ENCODE measurements around the gene VAX1.
"Not testable (repeated sequence)": the region's sequence is repeated elsewhere in the genome, so short reads cannot be mapped to it uniquely, and the experiment has no call there.

The VAX1 gene, protein sequence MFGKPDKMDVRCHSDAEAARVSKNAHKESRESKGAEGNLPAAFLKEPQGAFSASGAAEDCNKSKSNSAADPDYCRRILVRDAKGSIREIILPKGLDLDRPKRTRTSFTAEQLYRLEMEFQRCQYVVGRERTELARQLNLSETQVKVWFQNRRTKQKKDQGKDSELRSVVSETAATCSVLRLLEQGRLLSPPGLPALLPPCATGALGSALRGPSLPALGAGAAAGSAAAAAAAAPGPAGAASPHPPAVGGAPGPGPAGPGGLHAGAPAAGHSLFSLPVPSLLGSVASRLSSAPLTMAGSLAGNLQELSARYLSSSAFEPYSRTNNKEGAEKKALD

GRCh38 chr10:117137911-117138642, at the start of gene VAX1:
Gene VAX1 (minus strand): TSS chr10:117138270. CDS start chr10:117138056, 214 bp downstream.
- no peak for DNase-seq

DNA sequence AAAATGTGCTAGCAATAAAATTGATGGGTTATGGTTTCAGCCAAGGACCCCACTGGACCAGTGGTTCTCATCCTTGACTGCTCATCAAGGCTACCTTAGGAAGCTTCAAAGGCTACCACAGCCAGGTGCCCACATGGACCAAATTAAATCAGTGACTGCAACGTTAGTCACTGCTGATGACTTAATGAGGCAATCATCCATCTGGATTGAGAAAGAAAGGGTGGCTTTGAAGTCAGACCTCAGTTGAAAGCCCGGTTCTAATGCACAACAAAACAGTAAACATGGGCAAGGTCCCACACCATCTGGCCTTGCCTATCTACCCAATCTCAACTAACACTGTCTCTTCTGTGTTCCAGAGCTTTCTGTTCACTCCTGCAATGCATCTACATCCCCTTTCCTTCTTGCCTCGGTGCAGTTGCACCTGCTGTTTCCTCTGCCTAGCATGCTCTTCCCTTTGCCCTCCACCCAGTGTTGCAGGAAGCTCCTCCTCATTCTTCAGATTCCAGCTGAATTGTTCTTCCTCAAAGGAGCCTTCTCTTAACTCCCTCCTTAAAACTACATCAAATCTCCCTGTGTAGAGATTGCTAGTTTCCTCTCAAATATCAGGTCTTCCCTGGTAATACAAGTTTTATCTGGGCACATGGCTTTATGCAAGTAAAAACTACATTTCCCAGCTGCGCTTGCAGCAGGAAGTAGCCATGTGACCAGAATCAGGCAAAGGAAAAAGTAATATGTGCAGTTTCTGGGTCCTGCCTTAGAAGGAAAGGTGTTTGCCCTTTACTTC, 49.0 kb upstream of the VAX1 start:
- DNase-seq: no peak

GRCh38 chr10:117185817-117186216, 47.7 kb upstream of the VAX1 start:
- not testable (repeated sequence) for DNase-seq

GRCh38 chr10:117184821-117185220, 46.8 kb upstream of the VAX1 start:
- no peak for DNase-seq

- DNase-seq: no peak
Measured at GRCh38 chr10:117184296-117184695, 46.2 kb upstream of the VAX1 start.

DNA sequence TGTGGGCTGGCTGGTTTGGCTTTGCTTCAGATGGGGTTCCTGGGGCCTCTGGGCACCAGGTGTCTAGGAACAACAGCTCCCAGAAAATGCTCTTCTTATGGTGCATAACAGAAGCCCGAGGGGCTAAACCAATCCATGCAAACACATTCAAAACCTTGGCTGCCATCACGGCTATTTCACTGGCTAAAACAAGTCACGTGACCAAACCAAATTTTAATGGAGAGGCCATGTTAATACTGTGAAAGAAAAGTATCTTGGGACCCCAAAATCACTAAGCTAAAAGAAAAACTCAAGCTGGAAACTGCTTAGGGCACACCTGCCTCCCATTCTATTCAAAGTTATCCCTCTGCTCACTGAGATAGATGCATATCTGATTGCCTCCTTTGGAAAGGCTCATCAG, 40.1 kb upstream of the VAX1 start:
- no peak for DNase-seq

DNA sequence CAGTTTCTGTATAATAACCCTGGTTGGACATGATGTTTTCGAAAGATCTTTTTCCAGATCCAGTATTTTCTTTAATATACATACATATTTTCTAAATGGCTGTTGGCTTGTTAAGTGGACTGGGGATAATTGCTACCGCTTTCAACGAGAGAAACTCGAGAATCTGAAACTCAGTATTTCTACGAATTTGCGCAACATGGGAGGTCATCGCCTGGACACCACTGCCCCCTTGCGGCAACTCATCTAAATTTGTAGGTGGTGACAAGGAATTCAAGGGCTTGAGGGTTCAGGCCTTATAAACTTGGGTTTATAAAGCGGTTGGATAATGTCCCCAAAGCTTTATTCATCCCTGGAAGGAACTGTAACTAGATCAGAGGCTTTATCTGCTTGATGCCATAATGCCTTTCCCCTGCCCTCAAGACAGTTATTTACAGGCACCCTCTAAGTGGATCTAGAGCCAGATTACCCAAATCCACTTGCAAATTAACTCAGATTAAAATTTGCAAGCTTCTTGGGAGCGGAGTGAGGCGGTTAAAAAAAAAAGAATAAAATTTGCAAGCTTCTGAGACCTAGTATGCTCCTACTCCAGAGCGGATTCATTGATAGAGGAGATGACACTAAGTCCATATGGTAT, 37.9 kb upstream of the VAX1 start:
- peak; percentile 50 for DNase-seq

GRCh38 chr10:117175215-117175900, 37.3 kb upstream of the VAX1 start:
- DNase-seq: peak; percentile 50

DNA sequence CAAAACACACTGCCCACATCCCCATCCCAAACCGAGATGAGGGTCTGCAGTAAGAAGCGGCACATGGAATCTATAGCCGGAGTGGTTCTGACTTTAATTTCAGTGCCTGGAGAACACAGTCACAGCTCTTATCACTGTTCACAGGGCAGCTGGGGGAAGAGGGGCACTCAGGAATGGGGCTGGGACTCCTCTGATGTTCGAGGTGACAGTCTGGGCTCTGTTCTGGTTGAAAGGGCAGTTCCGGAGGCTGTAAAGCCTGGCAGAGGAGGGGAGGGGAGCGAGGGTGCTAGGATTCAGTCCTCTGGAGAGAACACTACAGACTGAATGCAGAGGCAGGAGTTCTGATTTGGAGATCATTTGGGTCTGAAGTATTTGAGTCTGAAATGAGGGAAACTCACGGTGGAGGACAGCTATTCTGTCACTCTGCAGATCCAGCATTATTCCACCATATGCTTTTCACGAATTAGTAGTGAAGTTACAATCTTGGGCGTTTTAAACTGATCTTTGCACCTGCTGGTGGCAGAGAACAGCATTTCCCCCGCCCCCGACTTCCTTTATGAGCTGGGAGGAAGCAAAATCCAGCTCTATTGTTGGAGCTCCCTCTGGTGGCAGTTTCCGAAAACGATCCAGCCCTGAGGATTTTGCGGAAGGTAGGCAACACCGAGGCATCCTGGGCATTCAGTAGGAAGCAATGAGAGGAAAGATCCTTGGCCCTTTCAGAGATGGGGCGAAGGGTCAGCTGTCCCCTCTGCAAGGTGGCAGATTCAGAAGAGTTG, 36.6 kb upstream of the VAX1 start:
- peak; percentile 50 for DNase-seq

DNA sequence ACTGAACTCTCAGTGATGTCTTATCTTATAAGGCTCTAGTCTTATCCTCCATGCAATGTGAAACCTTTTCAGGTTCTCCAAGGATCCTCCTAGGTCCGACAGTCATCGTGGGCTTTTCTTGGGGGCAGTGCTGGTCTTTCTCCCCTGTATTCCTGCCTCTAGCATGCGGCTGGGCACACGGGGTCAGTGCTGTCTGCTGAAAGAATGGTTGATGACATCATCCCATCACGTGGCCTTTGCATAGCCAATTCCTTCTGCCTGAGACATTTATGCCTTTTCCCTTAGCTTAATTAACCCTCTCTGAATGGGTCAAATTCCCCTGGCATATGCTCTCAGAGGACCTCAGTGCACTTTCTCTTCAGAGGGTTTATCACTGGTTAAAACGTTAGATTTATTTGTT, 32.2 kb upstream of the VAX1 start:
- DNase-seq: no peak

DNA sequence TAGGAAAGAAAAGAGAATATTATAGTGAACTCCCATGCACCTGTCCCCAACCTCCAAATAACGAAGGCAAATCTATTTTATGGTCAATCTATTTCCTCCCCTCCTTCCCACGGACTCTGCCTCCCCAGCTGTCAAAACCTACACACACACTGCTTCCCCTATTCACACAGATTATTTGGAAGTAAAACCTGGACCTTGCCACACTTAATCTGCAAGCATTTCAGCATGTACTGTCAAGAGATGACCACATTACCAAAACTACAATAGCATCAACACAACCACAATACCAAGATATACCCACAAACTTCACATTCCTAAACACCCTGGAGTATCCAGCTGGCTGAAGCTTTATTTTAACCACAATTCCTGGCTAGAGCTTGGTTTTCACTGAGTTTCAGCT, 31.4 kb upstream of the VAX1 start:
- no peak for DNase-seq

- DNase-seq: no peak
Measured at GRCh38 chr10:117168729-117169128, 30.7 kb upstream of the VAX1 start.

- DNase-seq: peak; percentile 15
Measured at GRCh38 chr10:117167789-117168674, 30.0 kb upstream of the VAX1 start.

- DNase-seq: no peak
Measured at GRCh38 chr10:117167346-117167788, 29.3 kb upstream of the VAX1 start.

- no peak for DNase-seq
Measured at GRCh38 chr10:117166418-117167345, 28.6 kb upstream of the VAX1 start.

DNA sequence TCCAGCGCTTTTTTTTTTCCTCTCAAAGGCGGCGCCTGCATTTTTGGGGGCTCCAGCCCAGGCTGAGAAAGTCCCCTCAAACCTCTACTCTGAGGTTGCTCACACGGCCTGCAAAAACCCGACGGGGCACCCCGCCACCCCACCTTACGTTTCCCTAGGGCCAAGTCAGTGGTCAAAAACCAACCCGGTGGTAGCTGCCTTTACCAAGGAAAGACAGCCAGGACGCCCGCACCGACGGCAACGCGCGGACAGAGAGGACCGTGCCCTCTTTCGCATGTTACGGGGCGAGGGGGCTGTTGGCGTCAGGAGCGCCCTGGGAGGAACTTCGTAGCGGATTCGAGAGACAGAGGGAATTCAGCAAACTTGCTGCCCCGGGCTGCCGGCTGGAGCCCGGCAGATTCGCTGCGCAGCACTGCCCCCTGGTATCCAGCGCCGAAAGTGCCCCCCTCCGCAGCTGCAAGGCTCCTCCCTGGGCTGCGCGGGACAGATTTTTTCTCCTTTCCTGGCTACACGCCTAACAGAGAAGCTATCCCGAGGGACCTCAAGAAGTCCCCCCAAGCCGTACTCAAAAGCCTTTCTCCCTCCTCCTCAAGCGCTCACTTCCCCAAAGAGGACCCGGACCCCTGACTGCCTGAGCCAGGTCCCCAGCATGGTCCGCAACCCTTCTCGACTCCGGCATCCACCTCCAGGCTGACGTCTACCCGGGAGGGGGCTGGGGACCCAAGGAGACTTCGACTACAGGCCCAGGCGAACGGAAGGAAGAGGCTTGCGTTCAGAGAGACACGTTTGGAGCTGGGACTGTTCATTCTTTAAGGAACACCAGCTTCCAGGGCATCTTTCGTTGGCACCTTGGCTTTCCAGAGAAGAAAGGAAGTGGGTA, 27.7 kb upstream of the VAX1 start:
- no peak for DNase-seq

- DNase-seq: no peak
Measured at GRCh38 chr10:117164592-117165537, 26.8 kb upstream of the VAX1 start.

All from NCI-H1092 treated with DMSO at 0.1 percent for 48 hours (cell line).